Lower leg skin (tissue), 3 donors: ENCODE data around the gene IBA57.

Experiments used
- POLR2A ChIP-seq, 2 donors: fragments of 450-650 bp; IDR thresholded peaks; one replicate each; pipeline ENCODE4 v1.6.1; 2016 to 2017; ENCODE audit warnings: antibody characterized with exemption in 2 of 2, mild to moderate bottlenecking in 1 of 2, moderate library complexity in 1 of 2
- TF ChIP-seq, protein P1 (sequence below), 3 donors: fragments of 450-650 bp; IDR thresholded peaks; one replicate each; pipeline ENCODE4 v1.5.1; 2016; ENCODE audit warnings: antibody characterized with exemption in 3 of 3, mild to moderate bottlenecking in 3 of 3, moderate library complexity in 2 of 3

DNA sequence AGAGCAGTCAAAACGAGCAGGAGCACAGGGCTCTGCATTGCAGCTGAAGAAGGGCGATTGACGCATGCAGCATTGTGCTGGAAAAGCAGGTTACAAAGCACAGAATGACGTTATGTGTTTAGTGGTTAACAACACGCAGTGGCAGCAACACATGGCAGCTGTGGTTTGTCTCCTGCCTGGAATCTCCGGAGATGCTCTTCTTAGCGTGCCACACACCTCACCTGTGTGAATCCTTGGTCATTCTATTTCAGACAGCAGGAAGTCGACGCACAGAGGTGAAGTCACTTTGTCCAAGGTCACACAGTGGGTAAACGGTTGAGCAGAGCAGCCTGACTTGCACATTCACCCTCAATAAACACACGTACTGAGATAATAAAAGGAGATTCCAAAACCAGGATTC is 56.9 kb downstream of the IBA57 start:
- TF ChIP-seq, protein P1, sequence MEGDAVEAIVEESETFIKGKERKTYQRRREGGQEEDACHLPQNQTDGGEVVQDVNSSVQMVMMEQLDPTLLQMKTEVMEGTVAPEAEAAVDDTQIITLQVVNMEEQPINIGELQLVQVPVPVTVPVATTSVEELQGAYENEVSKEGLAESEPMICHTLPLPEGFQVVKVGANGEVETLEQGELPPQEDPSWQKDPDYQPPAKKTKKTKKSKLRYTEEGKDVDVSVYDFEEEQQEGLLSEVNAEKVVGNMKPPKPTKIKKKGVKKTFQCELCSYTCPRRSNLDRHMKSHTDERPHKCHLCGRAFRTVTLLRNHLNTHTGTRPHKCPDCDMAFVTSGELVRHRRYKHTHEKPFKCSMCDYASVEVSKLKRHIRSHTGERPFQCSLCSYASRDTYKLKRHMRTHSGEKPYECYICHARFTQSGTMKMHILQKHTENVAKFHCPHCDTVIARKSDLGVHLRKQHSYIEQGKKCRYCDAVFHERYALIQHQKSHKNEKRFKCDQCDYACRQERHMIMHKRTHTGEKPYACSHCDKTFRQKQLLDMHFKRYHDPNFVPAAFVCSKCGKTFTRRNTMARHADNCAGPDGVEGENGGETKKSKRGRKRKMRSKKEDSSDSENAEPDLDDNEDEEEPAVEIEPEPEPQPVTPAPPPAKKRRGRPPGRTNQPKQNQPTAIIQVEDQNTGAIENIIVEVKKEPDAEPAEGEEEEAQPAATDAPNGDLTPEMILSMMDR (IDR thresholded peaks at IDR 0.05): no peak
- TF ChIP-seq POLR2A (IDR thresholded peaks at IDR 0.05): no peak
